K562 (cell line): Measurements from ENCODE around the gene CHI3L1. TPM values are rescaled to one million over a fixed set of nuclear protein-coding genes. Genes with fewer than 3 reads are reported as not detected.

Source experiments
- ATAC-seq: fragments of 200-7000 bp; cut with Tn5 transposase; 3 replicates; pipeline ENCODE4 v1.9.1; 2020; ENCODE audit warnings: moderate library complexity
- BruUV-seq: library from RNA; stranded (reverse); fragments of 400-500 nt; replicated peaks from 2 replicates; lab custom pipeline; 2021; lab: Mats Ljungman, UMichigan
- CTCF ChIA-PET: fragments of 300-600 bp; formaldehyde crosslinking; extraction: SDS; loops from one replicate; lab custom pipeline; 2021; ENCODE audit warnings: low intra/inter-chr PET ratio; lab: Yijun Ruan, JAX
- POLR2A ChIA-PET: fragments of 300-600, 350-650 bp; sonication (Branson Sonifier 250); formaldehyde crosslinking; extraction: SDS; loops from one replicate; lab custom pipeline; 2021; ENCODE audit warnings: antibody characterized with exemption, inconsistent platforms; lab: Yijun Ruan, JAX
- DNase-seq, 4 experiments: peaks; one replicate each; pipeline versions ENCODE4 v3.0.0 to v3.0.0-alpha.2; 2011 to 2018; ENCODE audit warnings: low spot score in 3 of 4, mixed read lengths in 3 of 4; ENCODE audit errors: extremely low read depth in 1 of 4
- FAIRE-seq: peaks from 2 replicates; lab custom pipeline; 2011; peaks lifted over from hg19 to GRCh38; lab: Jason Lieb, UNC
- H2AFZ ChIP-seq: 2 replicates; pipeline ENCODE4 v1.6.0; 2011; ENCODE audit warnings: low read depth, low read length, control low read depth, inconsistent platforms
- H3K27ac ChIP-seq: fragments of 200-600 bp; 3 replicates; pipeline ENCODE4 v1.8.0; 2011; ENCODE audit warnings: low read depth, mild to moderate bottlenecking, control low read depth, inconsistent platforms, low read length, moderate library complexity, mixed read lengths; ENCODE audit errors: extremely low read depth
- H3K27me3 ChIP-seq, 2 experiments: fragments of 300-600 bp in 1 of 2; 2 replicates in 1 of 2; 3 replicates in 1 of 2; pipeline versions ENCODE4 v1.6.0 to v1.8.0; 2011; ENCODE audit warnings: inconsistent platforms in 2 of 2, low read length in 2 of 2, mild to moderate bottlenecking in 1 of 2, mixed read lengths in 1 of 2, moderate library complexity in 1 of 2; ENCODE audit not compliant: control insufficient read depth in 2 of 2, insufficient read depth in 2 of 2
- H3K36me3 ChIP-seq: fragments of 300-600 bp; 3 replicates; pipeline ENCODE4 v1.8.0; 2011; ENCODE audit warnings: mild to moderate bottlenecking, low read length, inconsistent platforms; ENCODE audit not compliant: control insufficient read depth, insufficient read depth
- H3K4me1 ChIP-seq, 2 experiments: fragments of 200-600 bp in 1 of 2; replicated peaks in 1 of 2; 2 replicates in 1 of 2; 3 replicates in 1 of 2; pipeline versions ENCODE4 v1.5.1 to v1.8.0; 2011; ENCODE audit warnings: inconsistent platforms in 2 of 2, low read length in 2 of 2, mild to moderate bottlenecking in 1 of 2, mixed read lengths in 1 of 2, moderate library complexity in 1 of 2; ENCODE audit not compliant: control insufficient read depth in 2 of 2, insufficient read depth in 2 of 2
- H3K4me2 ChIP-seq: 2 replicates; pipeline ENCODE4 v1.6.1; 2011; ENCODE audit warnings: low read length, control low read depth, inconsistent platforms, mixed read lengths; ENCODE audit not compliant: insufficient read depth
- H3K4me3 ChIP-seq: fragments of 200-600 bp; sonication (generic), shearing (Covaris generic); 2 replicates; pipeline ENCODE4 v1.5.1; 2016; ENCODE audit warnings: control low read depth, inconsistent platforms
- H3K79me2 ChIP-seq: fragments of 200-600 bp; 3 replicates; pipeline ENCODE4 v1.8.0; 2011; ENCODE audit warnings: low read length, inconsistent platforms; ENCODE audit not compliant: control insufficient read depth, insufficient read depth
- H3K9ac ChIP-seq, 2 experiments: 2 replicates each; pipeline versions ENCODE4 v1.6.0 to v1.6.1; 2011; ENCODE audit warnings: low read depth in 2 of 2, low read length in 2 of 2, control low read depth in 1 of 2, inconsistent platforms in 1 of 2, mild to moderate bottlenecking in 1 of 2, mixed read lengths in 1 of 2; ENCODE audit not compliant: insufficient read depth in 1 of 2
- H3K9me1 ChIP-seq: one replicate; pipeline ENCODE4 v1.6.0; 2011; ENCODE audit warnings: inconsistent platforms, mild to moderate bottlenecking, low read length, moderate library complexity; ENCODE audit not compliant: control insufficient read depth, insufficient read depth
- H3K9me3 ChIP-seq: replicated peaks from 2 replicates; pipeline ENCODE4 v1.5.1; 2011; ENCODE audit warnings: low read depth, low read length, inconsistent platforms; ENCODE audit not compliant: control insufficient read depth, insufficient read depth
- H4K20me1 ChIP-seq: replicated peaks from 2 replicates; pipeline ENCODE4 v1.6.1; 2011; ENCODE audit warnings: low read length, inconsistent platforms, mixed read lengths; ENCODE audit not compliant: control insufficient read depth, insufficient read depth
- BCLAF1 ChIP-seq, 2 experiments: fragments of 450-650 bp in 1 of 2; IDR thresholded peaks; 2 replicates each; pipeline ENCODE4 v1.6.1; 2011 to 2017; ENCODE audit warnings: low read depth in 2 of 2, antibody characterized with exemption in 1 of 2, borderline replicate concordance in 1 of 2, low read length in 1 of 2, mild to moderate bottlenecking in 1 of 2, mixed read lengths in 1 of 2; ENCODE audit not compliant: control insufficient read depth in 1 of 2
- C11orf30 ChIP-seq: fragments of 450-650 bp; IDR thresholded peaks from 2 replicates; pipeline ENCODE4 v1.6.1; 2016; ENCODE audit warnings: low read depth, mild to moderate bottlenecking
- HDAC6 ChIP-seq: IDR thresholded peaks from 2 replicates; pipeline ENCODE4 v1.6.1; 2012; ENCODE audit warnings: low read depth, mild to moderate bottlenecking, control low read depth, inconsistent platforms, low read length, moderate library complexity
- MTA3 ChIP-seq: fragments of 450-650 bp; formaldehyde crosslinking; IDR thresholded peaks from 2 replicates; pipeline ENCODE4 v1.6.1; 2017; ENCODE audit warnings: mild to moderate bottlenecking, borderline replicate concordance
- MYNN ChIP-seq, 2 experiments: sonication (generic); formaldehyde crosslinking in 1 of 2; IDR thresholded peaks; 2 replicates each; pipeline versions ENCODE4 v1.5.0 to v1.6.1; 2016 to 2020; ENCODE audit warnings: antibody characterized with exemption in 1 of 2, missing genetic modification reagents in 1 of 2
- RAD51 ChIP-seq: fragments of 450-650 bp; IDR thresholded peaks from 2 replicates; pipeline ENCODE4 v1.7.1; 2016; ENCODE audit warnings: low read depth, mild to moderate bottlenecking, borderline replicate concordance
- RBM17 ChIP-seq: fragments of 200-400 bp; formaldehyde crosslinking; IDR thresholded peaks from 2 replicates; pipeline ENCODE4 v1.6.1; 2017; ENCODE audit warnings: low read depth, mild to moderate bottlenecking, low read length, borderline replicate concordance
- RHOXF2B ChIP-seq: fragments of 250-450 bp; sonication (Bioruptor Pico); conservative IDR thresholded peaks from 2 replicates; pipeline ENCODE4 v1.5.1; 2021
- SMARCA5 ChIP-seq: fragments of 450-650 bp; IDR thresholded peaks from 2 replicates; pipeline ENCODE4 v1.6.1; 2016
- SNRNP70 ChIP-seq: fragments of 200-400 bp; formaldehyde crosslinking; optimal IDR thresholded peaks from 2 replicates; pipeline ENCODE3; 2017; ENCODE audit warnings: low read depth, low read length
- SPI1 ChIP-seq: IDR thresholded peaks from 2 replicates; pipeline ENCODE4 v1.6.1; 2011; ENCODE audit warnings: low read depth, low read length, control low read depth, borderline replicate concordance
- ZNF174 ChIP-seq: fragments of 250-450 bp; sonication (Bioruptor Pico); IDR thresholded peaks from 2 replicates; pipeline ENCODE4 v1.4.0; 2020; ENCODE audit warnings: mild to moderate bottlenecking
- WGBS: fragments of 100-300 bp; shearing (Covaris generic); methylation state at CpG from one replicate; pipeline ENCODE4 v1.1.6; 2016; ENCODE audit warnings: low coverage, mixed read lengths; ENCODE audit not compliant: insufficient coverage; ENCODE audit errors: missing lambda C conversion rate; 5-methylcytosine and 5-hydroxymethylcytosine counted together
- in situ Hi-C: fragments of 300-500 bp; cut with MboI; formaldehyde crosslinking; loops from 4 replicates; pipeline ENCODE4 v1.15.0; 2018; ENCODE audit warnings: inconsistent platforms, mixed read lengths
- intact Hi-C: fragments of 100-400 bp; cut with micrococcal nuclease; formaldehyde crosslinking; loops from 2 replicates; pipeline ENCODE4 v1.14.2; 2022
- polyA plus RNA-seq, 8 experiments: library from polyadenylated mRNA; depleted of rRNA in 4 of 8; stranded (reverse) in 5 of 8; unstranded in 3 of 8; fragments of >200 nt; fragmentation: Nextera tagmentation in 2 of 8; fragmentation: Illumina TruSeq in 1 of 8; extraction: Ambion mirVana in 2 of 8; extraction: Trizol in 1 of 8; gene quantifications; 2 replicates each; pipeline versions ENCODE4 v1.2.1 to v1.2.3, GENCODE V29; 2011 to 2014; ENCODE audit warnings: inconsistent platforms in 1 of 8, missing spikeins in 1 of 8
- total RNA-seq, 7 experiments: library from RNA; depleted of rRNA in 6 of 7; stranded (reverse); fragments of >200 nt in 6 of 7; fragmentation: Illumina TruSeq in 2 of 7; extraction: Trizol in 2 of 7; gene quantifications; 2 replicates each; pipeline versions ENCODE4 v1.2.1 to v1.2.3, GENCODE V29; 2011 to 2021; ENCODE audit warnings: low replicate concordance in 1 of 7

Gene CHI3L1
- total and polyA plus RNA-seq, 9 of the 15 experiments (the other 6 are each of a cell fraction or from before 2014, with no cell fraction given) = not detected

- FAIRE-seq = no peak
- H3K27me3 ChIP-seq = peaks cover 23 to 64% of the 10 kb centered on the region in 2 experiments
- H3K9me1 ChIP-seq = no peaks in the 10 kb centered on the region
Measured at GRCh38 chr1:203137324-203137723, 49.2 kb downstream of the CHI3L1 start.

More at GRCh38 chr1:203137324-203137723, 49.2 kb downstream of the CHI3L1 start:
- Histone ChIP-seq H3K4me3 (no peak overlapping the region), H3K9me3 (no peaks in the 10 kb centered on the region), H2AFZ (no peak overlapping the region), H3K9ac (no peak overlapping the region), H4K20me1 (no peaks in the 10 kb centered on the region), H3K36me3 (no peaks in the 10 kb centered on the region), H3K4me1 (no peaks in the 10 kb centered on the region), H3K79me2 (no peaks in the 10 kb centered on the region), H3K4me2 (no peak overlapping the region), H3K27ac (no peak overlapping the region)
- in situ Hi-C loops = no loop called here
- under 1% methylated on average over 4 of the region's 4 CpGs for WGBS
- DNase-seq = no peak
- intact Hi-C loops = no loop called here
- TF ChIP-seq SNRNP70 = no peak
- no peak for TF ChIP-seq C11orf30
- no peak for TF ChIP-seq BCLAF1 (IDR thresholded peaks at IDR 0.05; ENCODE audit: borderline replicate concordance in 1 of 2, control insufficient read depth in 1 of 2, low read depth in 2 of 2, low read length in 1 of 2)
- TF ChIP-seq ZNF174 = no peak
- TF ChIP-seq HDAC6 = no peak
- no peak for TF ChIP-seq RBM17
- no peak for TF ChIP-seq SMARCA5
- no peak for TF ChIP-seq MYNN (IDR thresholded peaks at IDR 0.05)
- no peak for TF ChIP-seq MYNN (CRISPR knock-in tag; IDR thresholded peaks at IDR 0.05)
- no peak for TF ChIP-seq SPI1
- TF ChIP-seq RAD51 = no peak
- TF ChIP-seq RHOXF2B = no peak
- no peak for TF ChIP-seq MTA3
- ATAC-seq = no peak
- BruUV-seq = no TSS peak
- CTCF ChIA-PET = no interaction called here
- POLR2A ChIA-PET = no interaction called here
